BLaER1 treated with 17β-estradiol and CSF1 and Interleukin-3, amounts not matched to agents 10 nM and 100 nM (cell line): ENCODE results near the gene WDFY2.
A peak's percentile ranks its signal among the peaks of the same experiment; 100 is the strongest.
"Not testable (repeated sequence)": the region's sequence is repeated elsewhere in the genome, so short reads cannot be mapped to it uniquely, and the experiment has no call there.

Experiments
- H3K27ac ChIP-seq, 11 experiments: shearing (Covaris generic); formaldehyde crosslinking; 2 replicates each; pipeline ENCODE4 v1.8.1; 2022
- H3K27me3 ChIP-seq, 11 experiments: shearing (Covaris generic); formaldehyde crosslinking; 2 replicates each; pipeline ENCODE4 v1.8.1; 2022
- H3K36me3 ChIP-seq, 11 experiments: shearing (Covaris generic); formaldehyde crosslinking; 2 replicates each; pipeline ENCODE4 v1.8.1; 2022
- H3K4me1 ChIP-seq, 10 experiments: shearing (Covaris generic); formaldehyde crosslinking; 2 replicates each; pipeline ENCODE4 v1.8.1; 2022
- H3K4me2 ChIP-seq, 11 experiments: shearing (Covaris generic); formaldehyde crosslinking; 2 replicates each; pipeline ENCODE4 v1.8.1; 2022
- H3K4me3 ChIP-seq, 10 experiments: shearing (Covaris generic); formaldehyde crosslinking; 2 replicates each; pipeline ENCODE4 v1.8.1; 2022
- H3K9ac ChIP-seq, 11 experiments: shearing (Covaris generic); formaldehyde crosslinking; 2 replicates each; pipeline ENCODE4 v1.8.1; 2022
- H3K9me3 ChIP-seq, 11 experiments: shearing (Covaris generic); formaldehyde crosslinking; replicated peaks in 1 of 11; 2 replicates each; pipeline ENCODE4 v1.8.1; 2022
- H4K20me1 ChIP-seq, 11 experiments: shearing (Covaris generic); formaldehyde crosslinking; 2 replicates each; pipeline ENCODE4 v1.8.1; 2022
- Cebpa-rat ChIP-seq, 11 experiments: shearing (Covaris generic); IDR thresholded peaks; 2 replicates each; pipeline ENCODE4 v1.8.1; 2022

The WDFY2 gene

DNA sequence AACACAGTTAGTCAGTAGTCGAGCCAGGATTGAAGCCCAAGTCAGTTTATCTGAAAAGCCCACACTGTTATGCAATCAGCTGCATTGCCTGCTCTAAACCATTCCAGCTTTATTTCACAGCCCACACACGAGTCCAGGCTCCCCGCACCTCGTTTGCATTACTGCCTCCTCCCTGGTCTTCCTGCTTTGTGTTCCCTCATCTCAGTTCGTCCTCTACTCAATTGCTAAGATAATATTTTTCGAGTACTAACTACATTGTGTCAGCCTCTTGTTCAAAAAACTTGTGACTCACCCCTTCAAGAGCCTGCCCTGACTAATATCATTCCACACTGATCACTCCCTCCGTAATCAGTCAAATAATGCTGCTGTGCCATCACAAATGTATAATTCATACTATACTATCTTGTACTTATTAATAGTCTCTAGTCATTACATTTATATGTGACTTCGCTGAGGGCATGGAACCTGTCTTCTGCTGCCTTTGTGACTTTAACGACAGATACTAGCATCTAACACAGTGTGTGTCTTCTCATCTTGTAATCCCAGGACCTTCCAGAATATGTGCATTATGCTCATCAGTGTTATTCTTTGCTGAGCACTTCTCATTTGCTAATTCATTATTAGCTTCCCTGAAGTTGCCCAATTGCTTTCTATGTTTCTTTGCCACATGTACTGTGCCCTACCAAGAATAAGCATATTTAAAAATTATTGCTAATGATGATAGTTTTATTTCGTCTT is 26.2 kb upstream of the WDFY2 start:
- peaks cover 21 to 38% (median 28%) of the 10 kb centered on the region in 10 experiments for H3K4me1 ChIP-seq
- no peak overlapping the region for H3K4me2 ChIP-seq
- no peaks in the 10 kb centered on the region for H4K20me1 ChIP-seq
- TF ChIP-seq Cebpa-rat (IDR thresholded peaks at IDR 0.05) = no peak
- no peak overlapping the region for H3K9ac ChIP-seq
- no peak overlapping the region for H3K4me3 ChIP-seq
- no peaks in the 10 kb centered on the region for H3K36me3 ChIP-seq
- H3K9me3 ChIP-seq = peaks cover 0 to 5% (median 0%) of the 10 kb centered on the region in 11 experiments; a peak in 3 of 22 replicates
- H3K27ac ChIP-seq = no peak overlapping the region
- H3K27me3 ChIP-seq = no peaks in the 10 kb centered on the region

DNA sequence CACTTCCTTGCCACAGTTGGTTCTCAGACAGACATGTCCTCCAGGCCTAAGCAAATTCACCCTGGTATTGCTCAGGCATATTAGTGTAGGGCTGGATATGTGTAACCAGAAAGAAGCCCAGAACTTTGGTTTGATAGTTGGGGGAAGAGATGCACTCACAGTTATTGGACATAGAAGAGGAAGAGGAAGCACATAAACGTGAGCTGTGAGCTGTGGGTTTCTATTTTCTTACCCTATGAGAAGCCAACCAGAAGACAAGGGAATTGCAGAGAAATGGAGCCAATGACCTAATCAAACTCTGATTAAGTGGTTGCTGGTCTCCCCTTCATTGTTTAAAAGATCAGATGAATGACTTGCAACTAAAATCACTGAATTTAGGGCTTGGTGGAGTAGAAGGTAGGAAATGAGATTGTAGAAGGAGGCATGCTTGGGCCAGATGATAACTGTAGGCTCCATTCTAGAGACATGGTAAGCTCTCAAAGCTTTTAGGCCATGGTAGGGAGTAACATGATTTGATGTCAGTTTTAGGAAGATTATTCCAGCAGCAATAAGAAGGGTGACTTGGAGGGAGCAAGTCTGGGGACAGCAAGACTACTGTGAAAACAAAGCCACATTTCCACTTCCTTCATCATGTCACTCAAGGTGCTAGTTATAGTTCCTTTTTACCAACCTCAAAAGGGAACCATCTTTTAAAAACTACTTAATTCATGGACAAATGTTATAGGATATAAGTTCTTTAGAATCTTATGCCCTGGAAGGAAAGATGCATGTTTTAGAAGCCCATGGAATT is 24.1 kb upstream of the WDFY2 start:
- H3K36me3 ChIP-seq = no peaks in the 10 kb centered on the region
- H3K27me3 ChIP-seq = no peaks in the 10 kb centered on the region
- H3K9me3 ChIP-seq = peaks cover 0 to 5% (median 0%) of the 10 kb centered on the region in 11 experiments; a peak in 5 of 22 replicates
- no peak for TF ChIP-seq Cebpa-rat (IDR thresholded peaks at IDR 0.05)
- peak overlapping the region in 3 of 11 experiments; percentile 33 to 44 (median 34); a peak in 3 of 22 replicates for H3K27ac ChIP-seq
- H4K20me1 ChIP-seq = no peaks in the 10 kb centered on the region
- H3K4me1 ChIP-seq = peaks cover 21 to 38% (median 28%) of the 10 kb centered on the region in 10 experiments
- H3K9ac ChIP-seq = no peak overlapping the region
- peak overlapping the region; percentile 2 to 84 (median 48); a peak in 18 of 22 replicates for H3K4me2 ChIP-seq
- H3K4me3 ChIP-seq = no peak overlapping the region

DNA sequence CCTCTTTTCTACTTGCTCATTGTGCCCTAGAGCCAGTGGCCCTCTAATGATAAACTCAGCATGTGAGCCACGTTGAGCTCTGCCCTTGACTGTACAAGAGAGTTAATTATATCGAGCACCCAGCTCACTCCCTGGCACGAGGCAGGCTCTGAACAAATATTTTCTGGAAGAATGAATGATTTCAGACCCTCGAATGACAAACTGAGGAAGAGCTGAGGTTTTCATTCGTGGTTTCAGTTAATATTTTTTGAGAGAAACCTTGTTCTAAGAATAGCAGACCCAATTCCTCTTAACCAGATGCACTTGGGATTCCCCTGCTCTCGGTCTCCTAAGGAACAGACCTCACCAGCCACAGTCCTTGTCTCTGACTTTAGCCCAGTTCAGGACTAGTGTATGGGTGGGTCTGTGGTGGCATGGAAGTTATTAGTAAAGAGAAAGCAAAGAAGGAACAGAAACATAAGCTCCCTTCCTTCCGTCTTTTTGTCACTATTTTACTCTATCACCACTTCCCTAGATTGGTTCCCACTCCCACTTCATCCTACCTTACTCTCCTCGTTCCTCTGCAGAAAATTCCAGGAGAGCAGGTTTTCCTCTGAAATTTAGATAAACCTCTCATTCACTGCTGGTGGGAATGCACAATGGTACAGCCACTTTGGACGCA is 22.1 kb upstream of the WDFY2 start:
- no peaks in the 10 kb centered on the region for H4K20me1 ChIP-seq
- peak overlapping the region in 3 of 11 experiments; percentile 15 to 49 (median 26); a peak in 4 of 22 replicates for H3K9ac ChIP-seq
- no peaks in the 10 kb centered on the region for H3K27me3 ChIP-seq
- H3K36me3 ChIP-seq = no peaks in the 10 kb centered on the region; a peak in 1 of 22 replicates
- H3K27ac ChIP-seq = peak overlapping the region in 5 of 11 experiments; percentile 9 to 59 (median 46); a peak in 8 of 22 replicates
- TF ChIP-seq Cebpa-rat (IDR thresholded peaks at IDR 0.05) = no peak
- peak overlapping the region; percentile 7 to 84 (median 49) for H3K4me2 ChIP-seq
- 0 out of 20 replicates have a peak overlapping the region, but pooled peaks of 1 of the 10 experiments have one; percentile 15 for H3K4me3 ChIP-seq
- peaks cover 3 to 8% (median 4%) of the 10 kb centered on the region in 11 experiments; a peak in 21 of 22 replicates for H3K9me3 ChIP-seq
- H3K4me1 ChIP-seq = peaks cover 21 to 38% (median 28%) of the 10 kb centered on the region in 10 experiments

DNA sequence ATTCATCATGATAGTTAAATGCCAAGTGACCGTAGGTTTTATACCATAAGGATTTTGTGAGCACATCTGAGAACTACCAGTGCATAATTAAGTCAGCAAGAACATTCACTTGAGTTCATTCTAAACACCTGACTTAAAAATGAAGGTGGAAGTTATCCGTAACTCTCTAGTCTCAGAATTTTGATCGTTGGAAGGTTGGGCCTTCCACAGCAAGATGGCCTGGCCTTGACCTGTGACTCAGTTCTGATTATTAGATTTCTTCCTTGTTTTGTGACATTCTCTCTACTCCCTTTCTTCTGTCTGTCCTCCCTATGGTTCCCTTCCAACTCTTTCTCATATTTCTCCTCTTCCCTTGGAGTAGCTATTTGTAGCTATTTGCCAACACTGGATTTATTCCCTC is 20.0 kb upstream of the WDFY2 start:
- Histone ChIP-seq H3K27me3 (no peaks in the 10 kb centered on the region), H3K4me1 (peaks cover 21 to 37% (median 28%) of the 10 kb centered on the region in 10 experiments), H3K4me2 (no peak overlapping the region), H3K9ac (no peak overlapping the region), H3K9me3 (peaks cover 12 to 18% (median 15%) of the 10 kb centered on the region in 11 experiments; a peak in 21 of 22 replicates), H3K27ac (no peak overlapping the region), H3K36me3 (no peaks in the 10 kb centered on the region; a peak in 1 of 22 replicates), H4K20me1 (no peaks in the 10 kb centered on the region), H3K4me3 (no peak overlapping the region)
- no peak for TF ChIP-seq Cebpa-rat (IDR thresholded peaks at IDR 0.05)

DNA sequence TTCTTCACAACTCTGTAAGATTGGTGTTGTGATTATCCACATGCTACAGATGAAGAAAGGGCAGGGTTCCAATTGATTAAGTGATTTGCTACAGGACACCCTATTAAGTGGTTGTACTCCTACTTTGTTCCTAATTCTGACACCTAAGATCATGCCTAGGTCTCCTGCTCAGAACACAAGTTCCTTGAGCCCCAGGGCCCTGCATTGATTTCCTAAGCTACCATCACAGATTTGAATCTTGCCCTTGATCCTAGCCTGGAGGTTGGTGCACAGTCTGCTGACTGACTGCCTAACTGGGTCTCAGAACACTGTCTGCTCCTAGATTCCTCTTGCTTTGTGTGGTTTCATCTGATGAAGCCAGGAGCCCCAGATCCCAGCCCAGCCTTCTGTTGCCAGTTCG is 19.6 kb upstream of the WDFY2 start:
- no peak for TF ChIP-seq Cebpa-rat (IDR thresholded peaks at IDR 0.05)
- H3K9me3 ChIP-seq = peaks cover 12 to 18% (median 15%) of the 10 kb centered on the region in 11 experiments; a peak in 21 of 22 replicates
- no peaks in the 10 kb centered on the region for H4K20me1 ChIP-seq
- H3K4me3 ChIP-seq = no peak overlapping the region
- H3K27me3 ChIP-seq = no peaks in the 10 kb centered on the region
- H3K4me2 ChIP-seq = no peak overlapping the region
- H3K9ac ChIP-seq = no peak overlapping the region
- no peaks in the 10 kb centered on the region; a peak in 1 of 22 replicates for H3K36me3 ChIP-seq
- peaks cover 21 to 33% (median 27%) of the 10 kb centered on the region in 10 experiments for H3K4me1 ChIP-seq
- H3K27ac ChIP-seq = no peak overlapping the region

DNA sequence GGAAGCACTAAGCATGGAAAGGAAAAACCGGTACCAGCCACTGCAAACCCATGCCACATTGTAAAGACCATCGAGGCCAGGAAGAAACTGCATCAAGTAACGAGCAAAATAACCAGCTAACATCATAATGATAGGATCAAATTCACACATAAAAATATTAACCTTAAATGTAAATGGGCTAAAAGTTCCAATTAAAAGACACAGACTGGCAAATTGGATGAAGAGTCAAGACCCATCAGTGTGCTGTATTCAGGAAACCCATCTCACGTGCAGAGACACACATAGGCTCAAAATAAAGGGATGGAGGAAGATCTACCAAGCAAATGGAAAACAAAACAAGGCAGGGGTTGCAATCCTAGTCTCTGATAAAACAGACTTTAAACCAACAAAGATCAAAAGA is 15.3 kb upstream of the WDFY2 start:
- H3K27ac ChIP-seq, H3K4me2 ChIP-seq, H3K4me3 ChIP-seq, H3K4me1 ChIP-seq, H4K20me1 ChIP-seq, H3K9ac ChIP-seq, H3K27me3 ChIP-seq, H3K36me3 ChIP-seq: not testable (repeated sequence)
- peaks cover 12 to 22% (median 18%) of the 10 kb centered on the region in 11 experiments; a peak in 21 of 22 replicates for H3K9me3 ChIP-seq

DNA sequence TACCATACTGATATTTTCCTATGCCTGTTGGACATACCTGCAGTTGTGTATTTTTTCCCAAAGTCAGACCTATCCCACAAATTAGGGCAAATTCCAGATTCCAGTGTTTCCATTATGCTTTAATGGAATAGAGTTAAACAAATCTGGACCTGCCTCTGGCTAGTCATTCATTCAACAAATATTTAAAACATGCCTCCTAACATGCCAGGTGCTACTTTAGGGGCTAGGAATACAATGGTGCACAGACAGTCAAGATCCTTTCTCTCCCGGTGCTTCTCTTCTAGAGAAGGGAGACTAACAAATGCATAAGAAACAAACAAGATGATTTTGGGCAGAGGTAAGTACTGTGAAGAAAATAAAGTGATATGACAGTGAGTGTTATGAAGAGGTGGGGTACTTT is 7.5 kb upstream of the WDFY2 start:
- Histone ChIP-seq H4K20me1 (no peaks in the 10 kb centered on the region), H3K4me2 (no peak overlapping the region), H3K4me1 (0 out of 20 replicates have a peak, but pooled peaks cover 0 to 7% (median 0%) of the 10 kb centered on the region in 10 experiments), H3K9ac (no peak overlapping the region), H3K9me3 (peaks cover 0 to 3% (median under 1%) of the 10 kb centered on the region in 11 experiments; a peak in 9 of 22 replicates), H3K27me3 (no peaks in the 10 kb centered on the region), H3K27ac (no peak overlapping the region), H3K4me3 (no peak overlapping the region), H3K36me3 (no peaks in the 10 kb centered on the region)
- no peak for TF ChIP-seq Cebpa-rat (IDR thresholded peaks at IDR 0.05)

DNA sequence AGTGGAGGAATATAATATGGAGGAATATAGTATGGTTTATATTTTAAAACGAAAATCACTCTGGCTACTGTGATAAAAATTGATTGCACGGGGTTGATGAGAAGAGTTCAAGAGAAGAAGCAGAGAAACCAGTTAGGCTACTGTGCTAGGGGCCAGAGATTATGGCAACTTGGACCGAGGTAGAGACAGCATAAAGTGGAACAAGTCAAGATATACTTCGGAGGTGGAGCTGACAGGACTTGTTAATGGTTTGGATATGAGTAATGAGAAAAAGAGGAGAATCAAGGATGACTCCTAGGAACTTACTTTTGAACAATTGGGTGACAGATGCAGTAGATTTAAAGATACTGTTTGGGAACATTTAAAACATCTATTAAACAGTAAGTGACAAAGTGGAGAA is 6.6 kb upstream of the WDFY2 start:
- Histone ChIP-seq H3K4me1 (0 out of 20 replicates have a peak, but pooled peaks cover 0 to 7% (median 0%) of the 10 kb centered on the region in 10 experiments), H3K36me3 (no peaks in the 10 kb centered on the region), H3K27me3 (no peaks in the 10 kb centered on the region), H3K9ac (no peak overlapping the region), H4K20me1 (no peaks in the 10 kb centered on the region), H3K4me3 (no peak overlapping the region), H3K9me3 (no peaks in the 10 kb centered on the region), H3K4me2 (no peak overlapping the region), H3K27ac (no peak overlapping the region)
- no peak for TF ChIP-seq Cebpa-rat (IDR thresholded peaks at IDR 0.05)

DNA sequence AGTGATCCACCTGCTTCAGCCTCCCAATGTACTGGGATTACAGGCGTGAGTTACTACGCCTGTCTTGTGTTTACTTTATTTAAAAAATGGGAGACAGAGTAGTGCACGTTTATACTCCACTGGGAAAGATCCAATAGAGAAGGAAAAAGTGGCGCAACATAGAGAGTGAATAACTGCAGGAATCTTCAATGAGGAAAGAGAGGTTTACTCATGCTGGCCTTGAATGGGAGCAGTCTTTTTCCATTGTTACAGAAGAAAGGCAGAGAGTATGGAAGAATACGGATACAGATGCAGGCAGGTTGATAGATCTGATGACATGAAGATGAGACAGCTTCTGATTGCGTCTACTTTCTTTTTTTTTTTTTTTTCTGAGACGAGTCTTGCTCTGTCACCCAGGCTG is 4.6 kb upstream of the WDFY2 start:
- Histone ChIP-seq H3K27ac (no peak overlapping the region), H3K4me2 (no peak overlapping the region), H3K36me3 (no peaks in the 10 kb centered on the region), H3K27me3 (no peaks in the 10 kb centered on the region), H4K20me1 (no peaks in the 10 kb centered on the region), H3K4me1 (peaks cover 0 to 13% (median 6%) of the 10 kb centered on the region in 10 experiments; a peak in 14 of 20 replicates), H3K9me3 (no peaks in the 10 kb centered on the region), H3K4me3 (no peak overlapping the region), H3K9ac (no peak overlapping the region)
- TF ChIP-seq Cebpa-rat (IDR thresholded peaks at IDR 0.05) = no peak
